HG03175 (cell line): ENCODE measurements around the gene ST3GAL4.
A peak's percentile ranks its signal among the peaks of the same experiment; 100 is the strongest.

ENCODE experiments used
- ATAC-seq: cut with Tn5 transposase; IDR thresholded peaks from one replicate; pipeline ENCODE4 v1.9.1; 2021; ENCODE audit warnings: mild to moderate bottlenecking, moderate library complexity; ENCODE audit not compliant: unreplicated experiment

Gene ST3GAL4

GRCh38 chr11:126419801-126420697, 64.6 kb downstream of the ST3GAL4 start:
- peak; percentile 63 for ATAC-seq

- ATAC-seq, result no peak
These were observed 65.3 kb downstream of the ST3GAL4 start for GRCh38 chr11:126420698-126421256.

- no peak for ATAC-seq
These were observed 65.8 kb downstream of the ST3GAL4 start for GRCh38 chr11:126421271-126421671.

GRCh38 chr11:126422446-126422845, 67.0 kb downstream of the ST3GAL4 start:
- ATAC-seq, result no peak

- ATAC-seq, result no peak
These were observed 67.7 kb downstream of the ST3GAL4 start for GRCh38 chr11:126423154-126423553.

- ATAC-seq, result no peak
These were observed 68.3 kb downstream of the ST3GAL4 start for GRCh38 chr11:126423743-126424142.

GRCh38 chr11:126424471-126425039, 69.1 kb downstream of the ST3GAL4 start:
- ATAC-seq, result no peak

- ATAC-seq, result no peak
These were observed 70.6 kb downstream of the ST3GAL4 start for GRCh38 chr11:126426106-126426505.

- peak; percentile 74 for ATAC-seq
These were observed 71.6 kb downstream of the ST3GAL4 start for GRCh38 chr11:126426820-126427749.

GRCh38 chr11:126430581-126431335, 75.3 kb downstream of the ST3GAL4 start:
- no peak for ATAC-seq

- no peak for ATAC-seq
These were observed 76.0 kb downstream of the ST3GAL4 start for GRCh38 chr11:126431401-126432064.

GRCh38 chr11:126432065-126432461, 76.6 kb downstream of the ST3GAL4 start:
- no peak for ATAC-seq

- no peak for ATAC-seq
These were observed 77.0 kb downstream of the ST3GAL4 start for GRCh38 chr11:126432525-126432924.

GRCh38 chr11:126433244-126433846, 77.9 kb downstream of the ST3GAL4 start:
- no peak for ATAC-seq

GRCh38 chr11:126433989-126434949, 78.8 kb downstream of the ST3GAL4 start:
- ATAC-seq, result no peak

GRCh38 chr11:126434950-126435335, 79.5 kb downstream of the ST3GAL4 start:
- no peak for ATAC-seq

GRCh38 chr11:126436209-126436755, 80.8 kb downstream of the ST3GAL4 start:
- no peak for ATAC-seq

GRCh38 chr11:126437731-126438130, 82.2 kb downstream of the ST3GAL4 start:
- no peak for ATAC-seq
